NCI-H524 (cell line): ENCODE measurements around the gene CHD6.
"Not testable (repeated sequence)": the region's sequence is repeated elsewhere in the genome, so short reads cannot be mapped to it uniquely, and the experiment has no call there.

Experiments used
- DNase-seq, 2 experiments: peaks; one replicate each; lab custom pipeline; 2025; lab: John Stamatoyannopoulos, UW

Gene CHD6

GRCh38 chr20:41547221-41547620, 71.0 kb downstream of the CHD6 start:
- no peak for DNase-seq

- DNase-seq = no peak
Measured at GRCh38 chr20:41546535-41546934, 71.6 kb downstream of the CHD6 start.

GRCh38 chr20:41544472-41544871, 73.7 kb downstream of the CHD6 start:
- DNase-seq = no peak

GRCh38 chr20:41540918-41541317, 77.3 kb downstream of the CHD6 start:
- no peak for DNase-seq

- DNase-seq = no peak
Measured at GRCh38 chr20:41540459-41540858, 77.7 kb downstream of the CHD6 start.

GRCh38 chr20:41538810-41539596, 79.2 kb downstream of the CHD6 start:
- no peak for DNase-seq

- no peak for DNase-seq
Measured at GRCh38 chr20:41537865-41538264, 80.3 kb downstream of the CHD6 start.

- DNase-seq = not testable (repeated sequence)
Measured at GRCh38 chr20:41535551-41535950, 82.6 kb downstream of the CHD6 start.

- no peak for DNase-seq
Measured at GRCh38 chr20:41534842-41535241, 83.3 kb downstream of the CHD6 start.

- no peak for DNase-seq
Measured at GRCh38 chr20:41534170-41534569, 84.0 kb downstream of the CHD6 start.

- DNase-seq = no peak
Measured at GRCh38 chr20:41533537-41534136, 84.5 kb downstream of the CHD6 start.

GRCh38 chr20:41532935-41533334, 85.2 kb downstream of the CHD6 start:
- no peak for DNase-seq

- peak; percentile 53 to 85 for DNase-seq
Measured at GRCh38 chr20:41531518-41532275, 86.5 kb downstream of the CHD6 start.

GRCh38 chr20:41530923-41531322, 87.3 kb downstream of the CHD6 start:
- no peak for DNase-seq

- DNase-seq = no peak
Measured at GRCh38 chr20:41526327-41526726, 91.8 kb downstream of the CHD6 start.

- no peak for DNase-seq
Measured at GRCh38 chr20:41524980-41525613, 93.1 kb downstream of the CHD6 start.

- no peak for DNase-seq
Measured at GRCh38 chr20:41523857-41524256, 94.3 kb downstream of the CHD6 start.

- DNase-seq = no peak
Measured at GRCh38 chr20:41513829-41514228, 104.3 kb downstream of the CHD6 start.

GRCh38 chr20:41512624-41513023, 105.6 kb downstream of the CHD6 start:
- no peak for DNase-seq

GRCh38 chr20:41510847-41511450, 107.2 kb downstream of the CHD6 start:
- no peak for DNase-seq

GRCh38 chr20:41510224-41510623, 108.0 kb downstream of the CHD6 start:
- DNase-seq = no peak
